Activated T-helper 1 cell treated with Interleukin-2 at 50 U/mL for 16 hours (primary cell): Measurements from ENCODE around the gene PVALB.

Experiments
- DNase-seq: peaks from one replicate; pipeline ENCODE4 v3.0.0-alpha.2; 2020; ENCODE audit warnings: low read depth

The PVALB gene

GRCh38 chr22:36816636-36817524 lies at the start of gene PVALB:
PVALB (minus strand) TSS chr22:36817035; CDS start chr22:36817005, 30 bp downstream.
- DNase-seq = no peak

DNA sequence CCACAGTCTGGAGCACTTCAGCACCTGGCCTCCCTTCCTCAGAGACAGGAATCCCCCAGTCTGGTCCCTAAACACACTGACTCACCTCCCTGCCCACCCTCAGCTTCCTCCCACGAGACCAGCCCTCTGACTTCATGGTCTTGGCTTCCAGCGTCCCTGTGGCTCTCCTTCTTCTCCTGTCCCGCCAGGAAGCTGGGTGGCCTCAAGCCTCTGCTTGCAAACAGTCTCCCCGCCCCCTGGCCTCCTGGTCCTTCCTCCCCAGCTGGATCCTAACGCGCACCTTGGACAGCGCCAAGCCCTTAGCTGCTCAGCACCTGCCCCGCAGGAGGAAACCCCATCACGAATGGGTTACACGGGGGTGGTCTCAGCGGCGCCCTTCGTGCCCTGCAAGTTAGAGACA lies 48.5 kb upstream of the PVALB start:
- DNase-seq = no peak

- DNase-seq = no peak
Measured at GRCh38 chr22:36864454-36865215, 47.8 kb upstream of the PVALB start.

- no peak for DNase-seq
Measured at GRCh38 chr22:36863979-36864378, 47.1 kb upstream of the PVALB start.

DNA sequence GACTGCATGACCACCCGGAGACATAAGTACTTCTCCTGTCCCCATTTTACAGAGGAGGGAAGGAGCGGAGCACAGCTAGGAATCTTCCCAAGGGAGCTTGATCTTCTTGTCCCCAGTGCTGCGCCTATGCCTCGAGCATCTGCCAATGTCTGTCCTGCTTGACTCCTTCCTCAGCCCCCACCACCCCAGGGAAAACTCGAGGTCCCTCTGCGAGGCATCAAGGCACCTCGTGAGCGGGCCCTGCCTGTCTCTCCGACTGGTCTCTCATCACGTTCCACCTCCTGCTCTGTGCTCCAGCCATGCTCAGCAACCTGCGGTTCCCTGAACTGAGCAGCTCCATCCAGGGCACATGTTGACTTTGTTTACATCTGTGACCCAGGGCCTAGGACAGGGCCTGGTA lies 46.4 kb upstream of the PVALB start:
- DNase-seq = no peak

- DNase-seq = no peak
Measured at GRCh38 chr22:36862251-36863242, 45.7 kb upstream of the PVALB start.

DNA sequence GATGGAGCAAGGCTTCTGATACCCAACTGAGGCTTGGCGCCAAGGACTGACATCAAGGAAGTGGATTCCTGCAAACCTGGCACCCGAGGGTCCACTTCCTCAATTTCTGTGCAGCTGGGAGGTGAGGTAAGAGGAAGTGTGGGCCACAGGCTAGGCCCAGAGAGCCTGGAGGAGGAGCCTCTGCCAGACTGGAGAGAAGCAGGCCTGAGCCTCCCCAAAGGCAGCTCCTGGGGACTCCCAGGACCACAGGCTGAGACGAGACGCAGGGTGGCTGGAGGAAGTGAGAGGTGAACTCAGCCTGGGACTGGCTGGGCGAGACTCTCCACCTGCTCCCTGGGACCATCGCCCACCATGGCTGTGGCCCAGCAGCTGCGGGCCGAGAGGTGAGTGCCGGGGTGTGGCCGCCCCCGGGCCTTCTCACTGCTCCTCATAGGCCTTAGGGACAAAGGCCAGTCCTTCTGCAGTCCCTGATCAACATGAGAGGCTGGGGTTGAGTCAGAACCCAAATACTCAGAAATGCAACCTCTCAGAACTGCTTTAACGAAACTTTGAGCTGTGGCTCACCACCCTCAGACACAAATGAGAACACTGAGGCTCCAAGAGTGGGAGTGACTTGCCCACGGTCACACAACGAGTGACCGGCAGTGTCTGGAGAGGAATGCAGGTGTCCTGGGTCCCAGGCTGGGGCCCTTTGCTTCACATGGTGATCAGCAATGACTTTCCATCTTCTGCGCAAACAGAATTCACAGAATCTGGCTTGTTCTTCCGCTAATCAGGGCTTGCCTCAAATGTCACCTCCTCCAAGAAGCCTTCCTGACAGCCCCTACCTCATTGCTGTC lies 44.2 kb upstream of the PVALB start, which contains the start of gene NCF4:
TSS of gene NCF4 (plus strand) at position 186 of the 839 bp plus-strand sequence. CDS start at position 352, 166 bp downstream.
- DNase-seq = peak; percentile 13

DNA sequence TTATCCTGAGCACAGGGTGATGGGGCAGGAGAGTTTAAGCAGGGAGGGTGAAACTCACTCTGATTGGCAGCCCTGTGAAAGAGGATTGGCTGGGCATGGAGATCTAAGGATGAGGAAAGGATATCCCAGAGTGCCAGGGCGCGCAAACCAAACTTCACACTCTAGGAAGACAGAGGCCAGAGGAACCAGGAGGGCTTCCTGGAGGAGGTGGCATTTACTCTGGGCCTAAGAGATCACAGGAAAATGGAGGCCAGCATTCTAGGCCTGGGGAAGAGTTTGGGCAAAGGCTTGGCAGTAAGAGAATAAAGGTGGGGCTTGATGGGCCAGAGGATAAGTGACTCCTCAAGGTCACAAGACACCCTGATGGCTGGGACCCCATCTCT lies 43.6 kb upstream of the PVALB start:
- DNase-seq = no peak

GRCh38 chr22:36860017-36860416 lies 43.2 kb upstream of the PVALB start:
- DNase-seq = no peak

GRCh38 chr22:36858966-36859365 lies 42.1 kb upstream of the PVALB start:
- no peak for DNase-seq

DNA sequence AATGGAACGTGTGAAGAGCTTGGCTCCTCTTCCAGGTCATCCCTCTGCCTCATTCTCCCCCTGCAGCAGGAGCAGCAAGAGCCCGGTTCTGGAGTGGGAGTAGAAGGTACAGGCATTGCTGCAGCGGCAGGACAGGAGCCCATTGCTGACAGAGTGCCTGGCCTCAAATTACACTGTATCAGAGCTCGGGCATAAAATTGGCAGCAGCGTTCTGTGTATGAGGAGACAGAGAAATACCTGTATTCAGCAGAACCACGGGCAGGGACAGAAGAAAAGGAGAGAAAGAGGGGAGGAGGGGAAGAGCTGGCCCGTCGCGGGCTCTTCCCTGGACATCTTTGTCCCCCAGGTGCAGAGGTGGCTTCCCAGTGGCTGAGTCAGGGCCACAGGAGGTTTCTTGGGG lies 41.3 kb upstream of the PVALB start:
- no peak for DNase-seq

DNA sequence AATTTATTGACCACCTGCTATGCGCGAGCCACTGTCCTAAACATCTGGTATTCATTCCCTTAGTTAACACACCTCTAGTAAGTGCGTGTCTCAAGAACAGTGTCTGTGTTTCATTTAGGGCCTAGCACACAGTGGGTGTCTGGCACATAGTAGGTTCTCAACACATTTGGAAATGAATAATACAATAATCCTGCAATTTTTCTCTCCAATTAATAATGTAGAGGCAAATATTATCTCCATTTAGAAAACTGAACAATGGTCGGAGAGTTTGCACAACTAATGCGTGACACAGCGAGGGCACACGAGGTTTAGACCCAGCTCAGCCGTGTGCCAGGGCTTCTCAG lies 39.9 kb upstream of the PVALB start:
- no peak for DNase-seq

DNA sequence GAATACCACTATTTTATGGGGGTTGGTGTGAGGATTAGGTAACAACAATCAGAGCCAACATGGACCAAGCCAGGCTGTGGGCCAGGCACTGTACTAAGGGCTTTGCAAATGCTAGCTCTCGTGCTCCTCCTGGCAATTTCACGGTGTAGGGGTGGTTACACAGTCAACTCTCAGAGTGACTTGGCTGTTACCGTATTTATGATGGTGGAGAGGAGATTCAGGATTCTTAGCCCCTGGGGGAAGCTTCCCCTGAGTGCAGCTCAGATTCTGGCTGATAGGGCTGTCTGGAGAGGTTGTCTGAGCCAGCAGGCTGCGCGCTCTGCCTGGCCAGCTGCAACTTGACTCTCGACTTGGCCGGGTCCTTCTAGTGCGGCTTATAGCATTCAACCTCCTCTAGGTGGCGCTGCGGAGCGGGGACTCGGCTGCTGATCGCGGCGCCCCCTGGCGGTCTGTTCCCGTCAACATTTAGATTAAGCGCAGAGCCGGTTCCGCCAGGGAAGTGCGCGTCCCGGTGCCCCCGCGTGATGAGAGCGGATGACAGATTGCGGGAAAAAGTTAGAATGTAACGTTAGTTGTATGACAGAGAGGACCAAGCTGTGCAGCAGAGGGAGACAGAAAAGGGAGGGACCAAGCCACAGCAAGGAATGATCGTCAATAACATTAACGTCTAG lies 39.4 kb upstream of the PVALB start:
- DNase-seq = peak; percentile 90

DNA sequence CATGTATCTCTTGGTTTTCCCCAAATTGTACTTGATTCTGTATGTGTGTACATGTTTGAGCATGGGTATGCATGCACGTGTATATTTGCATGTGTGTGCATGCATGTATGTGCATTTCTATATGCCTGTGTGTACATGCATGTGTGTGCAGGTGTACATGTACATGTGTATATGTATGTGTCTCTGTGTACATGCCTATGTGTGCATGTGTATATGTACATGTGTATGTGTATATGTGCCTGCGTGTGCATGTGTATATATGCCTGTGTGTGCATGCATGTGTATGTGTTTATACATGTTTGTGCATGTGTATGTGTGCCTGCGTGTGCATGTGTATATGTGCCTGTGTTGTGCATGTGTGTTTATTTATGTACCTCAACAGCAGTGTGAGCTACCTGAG lies 38.6 kb upstream of the PVALB start:
- no peak for DNase-seq

DNA sequence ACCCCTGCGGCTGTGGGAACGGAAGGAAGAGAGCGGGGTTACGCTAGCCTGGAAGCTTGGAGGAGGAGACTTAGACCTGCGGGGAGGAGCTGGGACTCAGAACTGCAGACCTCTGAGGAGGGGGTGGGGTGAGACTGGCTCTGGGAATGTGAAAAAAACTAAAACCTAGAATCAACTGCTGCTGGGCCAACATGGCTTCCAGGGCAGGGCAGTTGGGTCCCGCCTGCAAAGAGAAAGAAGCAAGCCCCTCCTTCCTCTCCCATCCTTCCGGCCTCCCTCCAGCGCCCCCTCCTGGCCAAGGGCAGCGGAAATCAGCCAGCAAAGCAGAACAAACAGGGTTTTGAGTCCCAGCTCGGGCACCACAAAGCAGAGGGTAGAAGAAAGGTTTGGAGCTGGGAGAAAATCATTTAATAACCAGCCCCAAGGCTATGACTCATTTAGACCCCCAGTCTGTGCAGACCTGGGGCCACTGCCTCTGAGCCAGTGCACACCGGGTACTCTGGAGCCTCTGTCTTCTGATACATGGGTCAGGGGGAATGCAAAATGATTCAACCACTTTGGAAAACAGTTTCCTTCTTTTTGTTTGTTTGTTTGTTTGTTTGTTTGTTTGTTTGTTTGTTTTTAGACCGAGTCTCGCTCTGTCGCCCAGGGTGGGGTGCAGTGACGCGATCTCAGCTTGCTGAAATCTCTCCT lies 36.7 kb upstream of the PVALB start:
- DNase-seq = peak; percentile 80

GRCh38 chr22:36852056-36852973 lies 35.5 kb upstream of the PVALB start:
- DNase-seq = no peak

- no peak for DNase-seq
Measured at GRCh38 chr22:36850682-36851081, 33.8 kb upstream of the PVALB start.

- DNase-seq = no peak
Measured at GRCh38 chr22:36850056-36850455, 33.2 kb upstream of the PVALB start.

DNA sequence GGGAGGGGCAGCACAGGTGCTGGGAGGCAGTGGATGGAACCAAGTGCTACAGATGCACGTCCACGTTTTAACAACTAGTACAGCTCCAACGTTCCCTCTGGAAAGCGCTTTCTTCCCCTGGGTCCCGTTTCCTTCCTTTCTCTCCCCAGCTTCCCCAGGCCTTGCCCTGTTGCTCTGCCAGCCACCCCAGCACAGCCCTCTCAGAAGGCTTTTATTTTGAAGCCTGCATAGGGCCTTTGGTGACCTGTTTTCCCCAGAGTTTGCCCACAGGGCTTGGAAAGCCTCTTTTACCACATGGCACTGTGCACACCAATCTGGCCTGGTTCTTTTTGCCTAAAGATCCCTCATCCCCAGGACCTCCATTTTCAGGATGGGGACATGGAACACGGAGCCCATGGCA lies 30.1 kb upstream of the PVALB start:
- DNase-seq = no peak
